DOHH2 (cell line): ENCODE measurements around the gene PRAMEF5.
"Not testable (repeated sequence)": the region's sequence is repeated elsewhere in the genome, so short reads cannot be mapped to it uniquely, and the experiment has no call there.

Experiments
- EZH2phosphoT487 ChIP-seq: fragments of 200-600 bp; sonication (generic); IDR thresholded peaks from 2 replicates; pipeline ENCODE4 v1.6.1; 2017; ENCODE audit warnings: borderline replicate concordance, mild to moderate bottlenecking, antibody characterized with exemption, low read length, moderate library complexity, mixed read lengths
- TF ChIP-seq, protein P1 (sequence below): fragments of 200-600 bp; sonication (generic); IDR thresholded peaks from one replicate; pipeline ENCODE4 v1.5.1; 2014; ENCODE audit warnings: antibody characterized with exemption, mild to moderate bottlenecking, low read depth, low read length; ENCODE audit not compliant: poor library complexity, severe bottlenecking

DNA sequence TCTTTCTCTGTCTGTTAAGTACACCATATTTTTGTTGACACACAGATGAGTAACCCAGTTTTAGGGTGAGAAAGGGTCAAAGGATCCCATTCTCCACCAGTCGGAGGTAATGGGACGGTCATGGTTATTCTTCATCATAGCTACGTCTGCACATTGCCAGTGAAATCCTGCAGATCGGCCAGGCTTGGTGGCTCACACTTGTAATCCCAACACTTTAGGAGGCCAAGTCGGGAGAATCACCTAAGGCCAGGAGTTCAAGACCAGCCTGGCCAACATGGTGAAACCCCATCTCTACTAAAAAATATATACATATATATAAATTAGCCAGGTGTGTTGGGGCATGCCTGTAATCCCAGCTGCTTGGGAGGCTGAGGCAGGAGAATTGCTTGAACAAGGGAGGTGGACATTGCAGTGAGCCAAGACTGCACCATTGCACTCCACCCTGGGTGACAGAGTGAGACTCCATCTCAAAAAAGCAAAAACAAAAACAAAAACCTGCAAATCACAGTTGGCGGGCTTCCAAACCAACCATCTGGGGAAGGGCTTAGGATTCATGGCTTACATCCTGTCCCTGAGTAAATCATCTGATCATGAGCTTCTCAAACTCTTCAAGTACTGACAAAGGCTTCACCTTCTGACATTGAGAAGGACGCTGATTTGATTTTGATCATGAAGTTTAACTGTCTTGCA is 22.8 kb upstream of the PRAMEF5 start:
- TF ChIP-seq, protein P1, sequence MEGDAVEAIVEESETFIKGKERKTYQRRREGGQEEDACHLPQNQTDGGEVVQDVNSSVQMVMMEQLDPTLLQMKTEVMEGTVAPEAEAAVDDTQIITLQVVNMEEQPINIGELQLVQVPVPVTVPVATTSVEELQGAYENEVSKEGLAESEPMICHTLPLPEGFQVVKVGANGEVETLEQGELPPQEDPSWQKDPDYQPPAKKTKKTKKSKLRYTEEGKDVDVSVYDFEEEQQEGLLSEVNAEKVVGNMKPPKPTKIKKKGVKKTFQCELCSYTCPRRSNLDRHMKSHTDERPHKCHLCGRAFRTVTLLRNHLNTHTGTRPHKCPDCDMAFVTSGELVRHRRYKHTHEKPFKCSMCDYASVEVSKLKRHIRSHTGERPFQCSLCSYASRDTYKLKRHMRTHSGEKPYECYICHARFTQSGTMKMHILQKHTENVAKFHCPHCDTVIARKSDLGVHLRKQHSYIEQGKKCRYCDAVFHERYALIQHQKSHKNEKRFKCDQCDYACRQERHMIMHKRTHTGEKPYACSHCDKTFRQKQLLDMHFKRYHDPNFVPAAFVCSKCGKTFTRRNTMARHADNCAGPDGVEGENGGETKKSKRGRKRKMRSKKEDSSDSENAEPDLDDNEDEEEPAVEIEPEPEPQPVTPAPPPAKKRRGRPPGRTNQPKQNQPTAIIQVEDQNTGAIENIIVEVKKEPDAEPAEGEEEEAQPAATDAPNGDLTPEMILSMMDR: not testable (repeated sequence)
- not testable (repeated sequence) for TF ChIP-seq EZH2phosphoT487
